DOHH2 (cell line): Measurements from ENCODE around the gene CYP21A2.

ENCODE experiments used
- H3F3A ChIP-seq: fragments of 200-600 bp; sonication (generic), shearing (Covaris generic); 2 replicates; pipeline ENCODE4 v1.6.0; 2016; ENCODE audit warnings: antibody characterized with exemption, mild to moderate bottlenecking; ENCODE audit not compliant: control insufficient read depth, insufficient read depth
- H3K27ac ChIP-seq: fragments of 200-600 bp; sonication (generic); 2 replicates; pipeline ENCODE4 v1.5.1; 2014; ENCODE audit warnings: low read depth, mild to moderate bottlenecking, low read length, moderate library complexity
- H3K27me3 ChIP-seq: fragments of 200-600 bp; sonication (generic); 2 replicates; pipeline ENCODE4 v1.6.1; 2014; ENCODE audit warnings: mild to moderate bottlenecking, low read length, mixed read lengths; ENCODE audit not compliant: control insufficient read depth
- H3K36me3 ChIP-seq: fragments of 200-600 bp; sonication (generic); 2 replicates; pipeline ENCODE4 v1.6.1; 2014; ENCODE audit warnings: mild to moderate bottlenecking, low read length, moderate library complexity, mixed read lengths; ENCODE audit not compliant: control insufficient read depth
- H3K4me1 ChIP-seq: fragments of 200-600 bp; sonication (generic); 2 replicates; pipeline ENCODE4 v1.6.1; 2014; ENCODE audit warnings: mild to moderate bottlenecking, low read length, mixed read lengths; ENCODE audit not compliant: control insufficient read depth
- H3K4me2 ChIP-seq: fragments of 200-600 bp; sonication (generic); 2 replicates; pipeline ENCODE4 v1.6.0; 2014; ENCODE audit warnings: mild to moderate bottlenecking, low read length, moderate library complexity
- H3K4me3 ChIP-seq: fragments of 200-600 bp; sonication (generic); 2 replicates; pipeline ENCODE4 v1.5.1; 2014; ENCODE audit warnings: mild to moderate bottlenecking, low read length, mixed read lengths
- H3K79me2 ChIP-seq: fragments of 200-600 bp; sonication (generic); 2 replicates; pipeline ENCODE4 v1.6.1; 2014; ENCODE audit warnings: mild to moderate bottlenecking, low read length, mixed read lengths; ENCODE audit not compliant: control insufficient read depth
- H3K9me2 ChIP-seq: fragments of 200-600 bp; sonication (generic); replicated peaks from 2 replicates; pipeline ENCODE4 v1.6.1; 2014; ENCODE audit warnings: mild to moderate bottlenecking, low read length, mixed read lengths; ENCODE audit not compliant: control insufficient read depth
- H3K9me3 ChIP-seq: fragments of 200-600 bp; sonication (generic); 2 replicates; pipeline ENCODE4 v1.6.1; 2014; ENCODE audit warnings: antibody characterized with exemption, low read length, mixed read lengths; ENCODE audit not compliant: control insufficient read depth, insufficient read depth
- H4K20me1 ChIP-seq: fragments of 200-600 bp; sonication (generic); 2 replicates; pipeline ENCODE4 v1.6.0; 2014; ENCODE audit warnings: low read depth, mild to moderate bottlenecking, antibody characterized with exemption, low read length, moderate library complexity; ENCODE audit not compliant: control insufficient read depth, insufficient read depth
- CTCF ChIP-seq: fragments of 200-600 bp; sonication (generic); IDR thresholded peaks from one replicate; pipeline ENCODE4 v1.5.1; 2014; ENCODE audit warnings: antibody characterized with exemption, mild to moderate bottlenecking, low read depth, low read length; ENCODE audit not compliant: poor library complexity, severe bottlenecking
- EZH2phosphoT487 ChIP-seq: fragments of 200-600 bp; sonication (generic); IDR thresholded peaks from 2 replicates; pipeline ENCODE4 v1.6.1; 2017; ENCODE audit warnings: borderline replicate concordance, mild to moderate bottlenecking, antibody characterized with exemption, low read length, moderate library complexity, mixed read lengths

Gene CYP21A2

GRCh38 chr6:32045811-32046449 lies 7.7 kb downstream of the CYP21A2 start:
- Histone ChIP-seq H3K4me3 (no peak overlapping the region), H3K79me2 (no peaks in the 10 kb centered on the region), H3K9me2 (no peaks in the 10 kb centered on the region), H3K4me1 (no peaks in the 10 kb centered on the region), H3K36me3 (no peaks in the 10 kb centered on the region), H3K27ac (no peak overlapping the region), H3K9me3 (no peaks in the 10 kb centered on the region), H4K20me1 (no peaks in the 10 kb centered on the region), H3K27me3 (peaks cover 4% of the 10 kb centered on the region; the same call in 1 of the 2 replicates), H3K4me2 (no peak overlapping the region), H3F3A (no peaks in the 10 kb centered on the region)
- TF ChIP-seq EZH2phosphoT487: no peak
- no peak for TF ChIP-seq CTCF

DNA sequence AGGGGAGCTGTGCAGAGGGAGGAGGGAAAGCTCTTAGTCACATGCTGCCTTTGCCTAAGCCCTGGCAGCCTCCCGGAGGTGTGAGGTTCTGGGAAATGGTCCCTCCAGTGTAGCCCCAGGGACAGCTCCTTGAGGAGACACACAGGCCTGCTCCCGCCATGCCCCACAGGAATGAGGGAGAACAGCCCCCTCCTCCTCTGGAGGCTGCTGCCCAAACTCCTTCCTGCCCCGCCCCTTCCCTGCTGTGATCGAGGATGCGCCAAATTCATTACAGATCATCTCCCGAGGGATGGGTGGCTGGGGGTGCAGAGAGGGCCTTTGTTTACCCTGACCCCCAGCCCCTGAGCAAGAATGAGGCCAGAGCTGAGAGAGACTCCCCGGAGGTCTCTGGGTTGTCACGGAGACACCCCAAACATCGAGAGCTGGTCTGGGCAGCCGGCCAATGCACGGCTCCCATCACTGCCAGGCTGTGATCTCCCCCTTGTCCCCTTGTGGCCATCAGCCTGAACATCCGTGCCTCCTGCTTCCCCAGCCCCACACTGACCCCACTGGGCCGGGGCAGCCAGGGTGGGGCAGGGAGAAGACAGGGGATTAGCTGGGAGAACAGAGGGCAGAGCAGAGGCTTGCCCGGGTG lies 8.4 kb downstream of the CYP21A2 start:
- Histone ChIP-seq H3K9me3 (no peaks in the 10 kb centered on the region), H3K4me2 (no peak overlapping the region), H3K79me2 (no peaks in the 10 kb centered on the region), H3K27ac (no peak overlapping the region), H3K36me3 (no peaks in the 10 kb centered on the region), H4K20me1 (no peaks in the 10 kb centered on the region), H3K27me3 (peaks cover 7% of the 10 kb centered on the region; the same call in 1 of the 2 replicates), H3K4me1 (no peaks in the 10 kb centered on the region), H3K4me3 (no peak overlapping the region), H3K9me2 (no peaks in the 10 kb centered on the region), H3F3A (no peaks in the 10 kb centered on the region)
- no peak for TF ChIP-seq CTCF
- no peak for TF ChIP-seq EZH2phosphoT487

DNA sequence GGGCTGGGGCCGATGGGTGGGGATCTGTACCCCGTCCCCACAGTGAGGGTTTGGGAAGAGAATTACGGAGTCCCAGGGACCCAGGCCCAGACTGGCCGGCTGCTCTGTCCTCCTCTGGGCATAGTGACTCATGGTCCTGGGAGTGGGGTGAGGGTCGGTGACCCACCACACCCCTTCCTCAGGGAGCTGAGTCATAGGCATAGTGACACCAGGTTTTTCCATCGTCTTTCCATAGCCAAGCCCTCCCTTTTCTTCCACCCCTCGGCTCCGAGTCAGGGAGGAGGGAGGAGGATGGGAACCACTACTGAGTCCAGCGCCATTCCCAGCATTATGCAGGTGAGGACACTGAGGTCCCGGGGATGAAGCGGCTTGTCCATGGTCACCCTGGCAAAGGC lies 8.9 kb downstream of the CYP21A2 start:
- H4K20me1 ChIP-seq: no peaks in the 10 kb centered on the region
- no peak for TF ChIP-seq EZH2phosphoT487
- no peak for TF ChIP-seq CTCF
- H3K36me3 ChIP-seq: no peaks in the 10 kb centered on the region
- H3K9me2 ChIP-seq: no peaks in the 10 kb centered on the region
- no peaks in the 10 kb centered on the region for H3K79me2 ChIP-seq
- H3F3A ChIP-seq: no peaks in the 10 kb centered on the region
- no peaks in the 10 kb centered on the region for H3K9me3 ChIP-seq
- H3K4me3 ChIP-seq: no peak overlapping the region
- H3K4me1 ChIP-seq: no peaks in the 10 kb centered on the region
- no peak overlapping the region for H3K27ac ChIP-seq
- H3K27me3 ChIP-seq: peaks cover 7% of the 10 kb centered on the region; the same call in 1 of the 2 replicates
- H3K4me2 ChIP-seq: no peak overlapping the region
